Measurements from ENCODE around the gene SEMA3E. TPM values are rescaled to one million over a fixed set of nuclear protein-coding genes. Genes with fewer than 3 reads are reported as not detected.
"Not testable (repeated sequence)": the region's sequence is repeated elsewhere in the genome, so short reads cannot be mapped to it uniquely, and the experiment has no call there.

SEMA3E gene
- total RNA-seq, 5 donors from 2014 or later (not counting 1 experiment from before 2014, with no cell fraction given), result not detected

DNA sequence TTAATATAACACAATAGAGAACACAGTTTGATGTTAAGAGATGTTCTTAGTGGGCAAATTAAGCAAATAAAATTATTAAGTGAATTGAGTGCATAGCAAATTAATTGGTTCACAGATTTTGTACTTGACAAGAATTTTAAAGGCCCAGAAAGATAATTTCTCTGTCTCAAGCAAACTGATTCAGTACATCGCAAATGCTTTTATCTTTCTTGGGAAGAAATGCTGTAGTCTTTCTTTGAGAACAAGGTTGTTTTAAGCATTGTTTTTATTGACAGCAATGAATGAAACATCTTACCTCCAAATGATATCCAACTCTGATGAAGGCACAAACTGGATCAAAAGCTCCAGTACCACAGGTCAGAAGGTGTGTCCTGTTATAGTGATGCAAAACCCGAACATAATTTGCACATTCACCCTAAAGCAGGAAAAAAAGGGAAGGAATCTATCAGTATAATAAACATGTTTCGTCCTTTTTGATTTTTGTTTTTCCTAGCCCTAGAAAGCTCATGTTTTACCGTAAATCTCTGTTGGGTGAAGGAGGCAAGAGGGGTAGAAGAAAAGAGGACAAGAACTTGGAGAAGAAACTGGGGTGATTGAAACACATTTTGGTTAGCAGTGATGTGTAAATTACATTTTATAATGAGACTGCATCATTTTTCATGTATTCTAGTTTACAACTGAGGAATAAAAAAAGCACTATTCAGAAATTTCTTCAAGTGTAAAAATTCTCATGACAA is 182.6 kb downstream of the SEMA3E start:
- no peaks in the 10 kb centered on the region for H3K36me3 ChIP-seq (ENCODE audit: control insufficient read depth in 2 of 2, extremely low read depth in 1 of 2, insufficient read depth in 1 of 2, low read length in 1 of 2)
- no CpG with 5 or more reads among the region's 4 CpGs for WGBS (ENCODE audit: insufficient coverage)
- no peaks in the 10 kb centered on the region for H3K4me1 ChIP-seq (ENCODE audit: control insufficient read depth in 1 of 2, extremely low read depth in 1 of 2, insufficient read depth in 2 of 2, low read length in 2 of 2)
- ChIA-PET POLR2A (no interaction called here), CTCF (no interaction called here)
- H3K27ac ChIP-seq (ENCODE audit: low read length), result no peak overlapping the region
- Mint-ChIP-seq H3K4me3 (no peak overlapping the region), H3K4me1 (no peaks in the 10 kb centered on the region), H3K9me3 (peaks cover 4 to 5% (median 4%) of the 10 kb centered on the region in 3 donors), H3K27me3 (no peaks in the 10 kb centered on the region), H3K27ac (no peak overlapping the region), H3K36me3 (no peaks in the 10 kb centered on the region)
- DNase-seq, result no peak
- no peak for ATAC-seq (replicated peaks in 1 of 4)
- H3K9me3 ChIP-seq, result no peaks in the 10 kb centered on the region
- no peak overlapping the region for H3K4me3 ChIP-seq (ENCODE audit: control insufficient read depth in 1 of 2, extremely low read depth in 1 of 2, low read length in 1 of 2)
- H3K27me3 ChIP-seq (replicated peaks in 1 of 2; ENCODE audit: control insufficient read depth in 2 of 2, extremely low read depth in 1 of 2, insufficient read depth in 2 of 2, low read length in 1 of 2), result no peaks in the 10 kb centered on the region

GRCh38 chr7:83465643-83466042 is 183.3 kb downstream of the SEMA3E start:
- H3K36me3 Mint-ChIP-seq, result no peaks in the 10 kb centered on the region
- WGBS (ENCODE audit: insufficient coverage), result no CpG with 5 or more reads among the region's 4 CpGs

GRCh38 chr7:83461820-83462219 is 187.1 kb downstream of the SEMA3E start:
- H3K36me3 ChIP-seq (ENCODE audit: control insufficient read depth in 2 of 2, extremely low read depth in 1 of 2, insufficient read depth in 1 of 2, low read length in 1 of 2); CTCF ChIA-PET; H3K4me1 ChIP-seq (ENCODE audit: control insufficient read depth in 1 of 2, extremely low read depth in 1 of 2, insufficient read depth in 2 of 2, low read length in 2 of 2); H3K4me1 Mint-ChIP-seq; H3K27me3 ChIP-seq (replicated peaks in 1 of 2; ENCODE audit: control insufficient read depth in 2 of 2, extremely low read depth in 1 of 2, insufficient read depth in 2 of 2, low read length in 1 of 2); ATAC-seq (replicated peaks in 1 of 4); H3K4me3 ChIP-seq (ENCODE audit: control insufficient read depth in 1 of 2, extremely low read depth in 1 of 2, low read length in 1 of 2); POLR2A ChIA-PET; H3K4me3 Mint-ChIP-seq; H3K36me3 Mint-ChIP-seq; H3K27me3 Mint-ChIP-seq; H3K9me3 ChIP-seq; DNase-seq; H3K27ac ChIP-seq (ENCODE audit: low read length); H3K27ac Mint-ChIP-seq: not testable (repeated sequence)
- H3K9me3 Mint-ChIP-seq, result peaks cover 5 to 19% (median 9%) of the 10 kb centered on the region in 3 donors
- WGBS (ENCODE audit: insufficient coverage), result 89% methylated on average over 8 of the region's 15 CpGs

More at GRCh38 chr7:83465643-83466042, 183.3 kb downstream of the SEMA3E start:
- H3K27ac ChIP-seq (ENCODE audit: low read length), result no peak overlapping the region
- no peaks in the 10 kb centered on the region for H3K36me3 ChIP-seq (ENCODE audit: control insufficient read depth in 2 of 2, extremely low read depth in 1 of 2, insufficient read depth in 1 of 2, low read length in 1 of 2)
- no peaks in the 10 kb centered on the region for H3K27me3 Mint-ChIP-seq
- ChIA-PET CTCF (no interaction called here), POLR2A (no interaction called here)
- no peak overlapping the region for H3K4me3 ChIP-seq (ENCODE audit: control insufficient read depth in 1 of 2, extremely low read depth in 1 of 2, low read length in 1 of 2)
- no peak overlapping the region for H3K27ac Mint-ChIP-seq
- DNase-seq, result no peak
- no peak for ATAC-seq (replicated peaks in 1 of 4)
- no peaks in the 10 kb centered on the region for H3K9me3 ChIP-seq
- no peaks in the 10 kb centered on the region for H3K27me3 ChIP-seq (replicated peaks in 1 of 2; ENCODE audit: control insufficient read depth in 2 of 2, extremely low read depth in 1 of 2, insufficient read depth in 2 of 2, low read length in 1 of 2)
- H3K4me3 Mint-ChIP-seq, result no peak overlapping the region
- H3K4me1 Mint-ChIP-seq, result no peaks in the 10 kb centered on the region
- peaks cover 4 to 5% (median 4%) of the 10 kb centered on the region in 3 donors for H3K9me3 Mint-ChIP-seq
- no peaks in the 10 kb centered on the region for H3K4me1 ChIP-seq (ENCODE audit: control insufficient read depth in 1 of 2, extremely low read depth in 1 of 2, insufficient read depth in 2 of 2, low read length in 2 of 2)

DNA sequence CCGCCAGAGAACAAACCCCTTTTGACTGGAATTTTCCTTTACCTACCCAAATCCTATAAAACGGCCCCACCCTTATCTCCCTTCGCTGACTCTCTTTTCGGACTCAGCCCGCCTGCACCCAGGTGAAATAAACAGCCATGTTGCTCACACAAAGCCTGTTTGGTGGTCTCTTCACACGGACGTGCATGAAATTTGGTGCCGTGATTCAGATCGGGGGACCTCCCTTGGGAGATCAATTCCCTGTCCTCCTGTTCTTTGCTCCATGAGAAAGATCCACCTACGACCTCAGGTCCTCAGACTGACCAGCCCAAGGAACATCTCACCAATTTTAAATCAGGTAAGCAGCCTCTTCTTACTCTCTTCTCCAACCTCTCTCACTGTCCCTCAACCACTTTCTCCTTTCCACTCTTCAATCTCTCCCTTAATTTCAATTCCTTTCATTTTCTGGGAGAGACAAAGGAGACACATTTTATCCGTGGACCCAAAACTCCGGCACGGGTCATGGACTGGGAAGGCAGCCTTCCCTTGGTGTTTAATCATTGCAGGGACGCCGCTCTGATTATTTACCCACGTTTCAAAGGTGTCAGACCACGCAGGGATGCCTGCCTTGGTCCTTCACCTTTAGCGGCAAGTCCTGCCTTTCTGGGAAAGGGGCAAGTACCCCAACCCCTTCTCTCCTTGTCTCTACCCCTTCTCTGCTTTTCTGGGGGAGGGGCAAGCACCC is 188.8 kb downstream of the SEMA3E start:
- H3K4me3 Mint-ChIP-seq, result not testable (repeated sequence)
- 48% methylated on average over 5 of the region's 18 CpGs for WGBS (ENCODE audit: insufficient coverage)

GRCh38 chr7:83459101-83459929 is 189.6 kb downstream of the SEMA3E start:
- no CpG with 5 or more reads among the region's 6 CpGs for WGBS (ENCODE audit: insufficient coverage)
- H3K4me3 Mint-ChIP-seq; H3K27ac Mint-ChIP-seq; H3K27ac ChIP-seq (ENCODE audit: low read length); H3K4me3 ChIP-seq (ENCODE audit: control insufficient read depth in 1 of 2, extremely low read depth in 1 of 2, low read length in 1 of 2); H3K9me3 ChIP-seq; DNase-seq; H3K27me3 ChIP-seq (replicated peaks in 1 of 2; ENCODE audit: control insufficient read depth in 2 of 2, extremely low read depth in 1 of 2, insufficient read depth in 2 of 2, low read length in 1 of 2); POLR2A ChIA-PET; CTCF ChIA-PET; H3K4me1 Mint-ChIP-seq; ATAC-seq (replicated peaks in 1 of 4); H3K36me3 Mint-ChIP-seq; H3K4me1 ChIP-seq (ENCODE audit: control insufficient read depth in 1 of 2, extremely low read depth in 1 of 2, insufficient read depth in 2 of 2, low read length in 2 of 2); H3K27me3 Mint-ChIP-seq; H3K36me3 ChIP-seq (ENCODE audit: control insufficient read depth in 2 of 2, extremely low read depth in 1 of 2, insufficient read depth in 1 of 2, low read length in 1 of 2): not testable (repeated sequence)
- H3K9me3 Mint-ChIP-seq, result peaks cover 0 to 16% (median 5%) of the 10 kb centered on the region in 3 donors

More for the DNA sequence above, 188.8 kb downstream of the SEMA3E start:
- H3K27ac Mint-ChIP-seq; H3K4me3 ChIP-seq (ENCODE audit: control insufficient read depth in 1 of 2, extremely low read depth in 1 of 2, low read length in 1 of 2); DNase-seq; H3K27ac ChIP-seq (ENCODE audit: low read length); CTCF ChIA-PET; H3K27me3 Mint-ChIP-seq; H3K36me3 ChIP-seq (ENCODE audit: control insufficient read depth in 2 of 2, extremely low read depth in 1 of 2, insufficient read depth in 1 of 2, low read length in 1 of 2); ATAC-seq (replicated peaks in 1 of 4); H3K4me1 Mint-ChIP-seq; H3K27me3 ChIP-seq (replicated peaks in 1 of 2; ENCODE audit: control insufficient read depth in 2 of 2, extremely low read depth in 1 of 2, insufficient read depth in 2 of 2, low read length in 1 of 2); H3K4me1 ChIP-seq (ENCODE audit: control insufficient read depth in 1 of 2, extremely low read depth in 1 of 2, insufficient read depth in 2 of 2, low read length in 2 of 2); H3K36me3 Mint-ChIP-seq; H3K9me3 ChIP-seq; POLR2A ChIA-PET: not testable (repeated sequence)
- peaks cover 1 to 17% (median 7%) of the 10 kb centered on the region in 3 donors for H3K9me3 Mint-ChIP-seq

- Mint-ChIP-seq H3K27ac (no peak overlapping the region), H3K4me1 (no peaks in the 10 kb centered on the region), H3K9me3 (peaks cover 2 to 16% (median 5%) of the 10 kb centered on the region in 3 donors), H3K27me3 (no peaks in the 10 kb centered on the region), H3K4me3 (no peak overlapping the region), H3K36me3 (no peaks in the 10 kb centered on the region)
- DNase-seq (no peak), ATAC-seq (replicated peaks in 1 of 4) (no peak)
- 48% methylated on average over 3 of the region's 5 CpGs for WGBS (ENCODE audit: insufficient coverage)
- Histone ChIP-seq H3K9me3 (no peaks in the 10 kb centered on the region), H3K27ac (ENCODE audit: low read length) (no peak overlapping the region), H3K27me3 (replicated peaks in 1 of 2; ENCODE audit: control insufficient read depth in 2 of 2, extremely low read depth in 1 of 2, insufficient read depth in 2 of 2, low read length in 1 of 2) (no peaks in the 10 kb centered on the region), H3K4me3 (ENCODE audit: control insufficient read depth in 1 of 2, extremely low read depth in 1 of 2, low read length in 1 of 2) (no peak overlapping the region), H3K4me1 (ENCODE audit: control insufficient read depth in 1 of 2, extremely low read depth in 1 of 2, insufficient read depth in 2 of 2, low read length in 2 of 2) (no peaks in the 10 kb centered on the region), H3K36me3 (ENCODE audit: control insufficient read depth in 2 of 2, extremely low read depth in 1 of 2, insufficient read depth in 1 of 2, low read length in 1 of 2) (no peaks in the 10 kb centered on the region)
- CTCF ChIA-PET, result no interaction called here
- POLR2A ChIA-PET, result no interaction called here
Observed at GRCh38 chr7:83457022-83457892, 191.7 kb downstream of the SEMA3E start.
